ENCODE results near the gene QPRT. TPM values are rescaled to one million over a fixed set of nuclear protein-coding genes. Genes with fewer than 3 reads are reported as not detected.
"Not testable (repeated sequence)": the region's sequence is repeated elsewhere in the genome, so short reads cannot be mapped to it uniquely, and the experiment has no call there.

QPRT gene
- 23.7 TPM for polyA plus RNA-seq (2012; ENCODE audit: missing spikeins)

GRCh38 chr16:29678691-29679267 is at the start of gene QPRT:
QPRT (plus strand) TSS chr16:29679180; CDS start chr16:29679198, 18 bp downstream.
- DNase-seq (ENCODE audit: insufficient read length) (peak; percentile 73), FAIRE-seq (no peak)
- TF ChIP-seq POLR2A (IDR thresholded peaks at IDR 0.05; ENCODE audit: low read depth, low read length), result no peak
- no peak for TF ChIP-seq POLR2AphosphoS5 (IDR thresholded peaks at IDR 0.05; ENCODE audit: low read depth, low read length)
- TF ChIP-seq TAF1 (IDR thresholded peaks at IDR 0.05; ENCODE audit: borderline replicate concordance, low read depth, low read length), result no peak

- FAIRE-seq; DNase-seq (ENCODE audit: insufficient read length): not testable (repeated sequence)
Measured at GRCh38 chr16:29629318-29629717, 49.7 kb upstream of the QPRT start.

- not testable (repeated sequence) for DNase-seq (ENCODE audit: insufficient read length); FAIRE-seq
Measured at GRCh38 chr16:29631658-29632057, 47.3 kb upstream of the QPRT start.

- FAIRE-seq, result not testable (repeated sequence)
Measured at GRCh38 chr16:29635902-29636301, 43.1 kb upstream of the QPRT start.

GRCh38 chr16:29636368-29636767 is 42.6 kb upstream of the QPRT start:
- FAIRE-seq; DNase-seq (ENCODE audit: insufficient read length): not testable (repeated sequence)

More at GRCh38 chr16:29635902-29636301, 43.1 kb upstream of the QPRT start:
- not testable (repeated sequence) for DNase-seq (ENCODE audit: insufficient read length)

GRCh38 chr16:29638751-29639150 is 40.2 kb upstream of the QPRT start:
- DNase-seq (ENCODE audit: insufficient read length); FAIRE-seq: not testable (repeated sequence)

- FAIRE-seq (no peak), DNase-seq (ENCODE audit: insufficient read length) (no peak)
- no peak for TF ChIP-seq POLR2A (IDR thresholded peaks at IDR 0.05; ENCODE audit: low read depth, low read length)
- no peak for TF ChIP-seq TAF1 (IDR thresholded peaks at IDR 0.05; ENCODE audit: borderline replicate concordance, low read depth, low read length)
- no peak for TF ChIP-seq POLR2AphosphoS5 (IDR thresholded peaks at IDR 0.05; ENCODE audit: low read depth, low read length)
Measured at GRCh38 chr16:29641561-29641960, 37.4 kb upstream of the QPRT start.

- DNase-seq (ENCODE audit: insufficient read length) (no peak), FAIRE-seq (no peak)
- TF ChIP-seq POLR2AphosphoS5 (IDR thresholded peaks at IDR 0.05; ENCODE audit: low read depth, low read length), result no peak
- TF ChIP-seq TAF1 (IDR thresholded peaks at IDR 0.05; ENCODE audit: borderline replicate concordance, low read depth, low read length), result no peak
- no peak for TF ChIP-seq POLR2A (IDR thresholded peaks at IDR 0.05; ENCODE audit: low read depth, low read length)
Measured at GRCh38 chr16:29643596-29643995, 35.4 kb upstream of the QPRT start.

- FAIRE-seq, result peak; percentile 88
- TF ChIP-seq POLR2A (IDR thresholded peaks at IDR 0.05; ENCODE audit: low read depth, low read length) (peak; percentile 60), TAF1 (IDR thresholded peaks at IDR 0.05; ENCODE audit: borderline replicate concordance, low read depth, low read length) (peak; percentile 23; the same call in 1 of the 2 replicates), POLR2AphosphoS5 (IDR thresholded peaks at IDR 0.05; ENCODE audit: low read depth, low read length) (no peak)
- DNase-seq (ENCODE audit: insufficient read length), result no peak
Measured at GRCh38 chr16:29644338-29644857, 34.6 kb upstream of the QPRT start.

- DNase-seq (ENCODE audit: insufficient read length), result no peak
- FAIRE-seq, result no peak
Measured at GRCh38 chr16:29644973-29645693, 33.8 kb upstream of the QPRT start.

GRCh38 chr16:29645694-29646187 is 33.2 kb upstream of the QPRT start:
- DNase-seq (ENCODE audit: insufficient read length), result no peak
- peak; percentile 79 for FAIRE-seq
- TF ChIP-seq TAF1 (IDR thresholded peaks at IDR 0.05; ENCODE audit: borderline replicate concordance, low read depth, low read length) (no peak), POLR2A (IDR thresholded peaks at IDR 0.05; ENCODE audit: low read depth, low read length) (peak; percentile 48; the same call in 1 of the 2 replicates), POLR2AphosphoS5 (IDR thresholded peaks at IDR 0.05; ENCODE audit: low read depth, low read length) (0 out of 2 replicates have a peak, but pooled peaks have one; percentile 27)

More at GRCh38 chr16:29644973-29645693, 33.8 kb upstream of the QPRT start:
- no peak for TF ChIP-seq POLR2AphosphoS5 (IDR thresholded peaks at IDR 0.05; ENCODE audit: low read depth, low read length)
- TF ChIP-seq POLR2A (IDR thresholded peaks at IDR 0.05; ENCODE audit: low read depth, low read length), result no peak
- TF ChIP-seq TAF1 (IDR thresholded peaks at IDR 0.05; ENCODE audit: borderline replicate concordance, low read depth, low read length), result no peak

- TF ChIP-seq POLR2A (IDR thresholded peaks at IDR 0.05; ENCODE audit: low read depth, low read length) (no peak), TAF1 (IDR thresholded peaks at IDR 0.05; ENCODE audit: borderline replicate concordance, low read depth, low read length) (no peak), POLR2AphosphoS5 (IDR thresholded peaks at IDR 0.05; ENCODE audit: low read depth, low read length) (no peak)
- FAIRE-seq (no peak), DNase-seq (ENCODE audit: insufficient read length) (no peak)
Measured at GRCh38 chr16:29646947-29647346, 32.0 kb upstream of the QPRT start.
